Suppressor macrophage treated with lipopolysaccharide for 4 hours (primary cell): Measurements from ENCODE around the gene TPI1.
A peak's percentile ranks its signal among the peaks of the same experiment; 100 is the strongest.

Source experiments
- DNase-seq: peaks from one replicate; pipeline ENCODE4 v3.0.0-alpha.2; 2020

TPI1 gene

GRCh38 chr12:6828781-6829535, 38.4 kb upstream of the TPI1 start:
- peak; percentile 18 for DNase-seq

- DNase-seq: no peak
Measured at GRCh38 chr12:6829536-6830220, 37.7 kb upstream of the TPI1 start.

GRCh38 chr12:6830286-6830890, 36.9 kb upstream of the TPI1 start:
- no peak for DNase-seq

GRCh38 chr12:6830999-6831398, 36.3 kb upstream of the TPI1 start:
- DNase-seq: no peak

GRCh38 chr12:6831450-6831995, 35.8 kb upstream of the TPI1 start:
- DNase-seq: no peak

GRCh38 chr12:6832125-6832524, 35.2 kb upstream of the TPI1 start:
- no peak for DNase-seq

- no peak for DNase-seq
Measured at GRCh38 chr12:6833189-6833890, 34.0 kb upstream of the TPI1 start.

GRCh38 chr12:6834254-6834653, 33.1 kb upstream of the TPI1 start:
- DNase-seq: no peak

- no peak for DNase-seq
Measured at GRCh38 chr12:6834873-6835272, 32.5 kb upstream of the TPI1 start.

GRCh38 chr12:6836851-6837250, 30.5 kb upstream of the TPI1 start:
- DNase-seq: no peak

GRCh38 chr12:6837370-6838060, 29.8 kb upstream of the TPI1 start:
- DNase-seq: no peak

- DNase-seq: no peak
Measured at GRCh38 chr12:6838854-6839253, 28.5 kb upstream of the TPI1 start.

- DNase-seq: no peak
Measured at GRCh38 chr12:6839482-6840201, 27.7 kb upstream of the TPI1 start.

GRCh38 chr12:6840330-6840729, 27.0 kb upstream of the TPI1 start:
- no peak for DNase-seq

GRCh38 chr12:6840761-6841515, 26.4 kb upstream of the TPI1 start, which contains the start of gene GNB3:
GNB3 (plus strand) TSS chr12:6840925; CDS start chr12:6841288, 363 bp downstream.
- no peak for DNase-seq

GRCh38 chr12:6842075-6842474, 25.3 kb upstream of the TPI1 start:
- DNase-seq: no peak

- no peak for DNase-seq
Measured at GRCh38 chr12:6843118-6843902, 24.0 kb upstream of the TPI1 start.

GRCh38 chr12:6845395-6845794, 21.9 kb upstream of the TPI1 start:
- DNase-seq: no peak

GRCh38 chr12:6846316-6846869, 20.9 kb upstream of the TPI1 start:
- no peak for DNase-seq

GRCh38 chr12:6847676-6848075, 19.7 kb upstream of the TPI1 start:
- DNase-seq: no peak
